Liver (tissue), 9 donors: Measurements from ENCODE around the gene CLEC4E. TPM values are rescaled to one million over a fixed set of nuclear protein-coding genes. Genes with fewer than 3 reads are reported as not detected.

Experiments used
- DNase-seq: peaks from one replicate; pipeline ENCODE4 v3.0.0-alpha.2; 2017; ENCODE audit warnings: low spot score
- H3K27ac ChIP-seq, 2 donors: one replicate each; pipeline ENCODE4 v1.7.0; 2013; ENCODE audit warnings: inconsistent platforms in 2 of 2, low read length in 2 of 2, control low read depth in 1 of 2, low read depth in 1 of 2, mild to moderate bottlenecking in 1 of 2
- H3K27me3 ChIP-seq, 4 donors: one replicate each; pipeline versions ENCODE4 v1.6.1 to v1.7.0; 2013; ENCODE audit warnings: low read length in 3 of 4, inconsistent platforms in 1 of 4, mild to moderate bottlenecking in 1 of 4, moderate library complexity in 1 of 4; ENCODE audit not compliant: control insufficient read depth in 4 of 4, insufficient read depth in 4 of 4
- H3K36me3 ChIP-seq, 4 donors: one replicate each; pipeline versions ENCODE4 v1.6.1 to v1.7.0; 2013; ENCODE audit warnings: low read length in 3 of 4, mild to moderate bottlenecking in 3 of 4, low read depth in 1 of 4, moderate library complexity in 1 of 4; ENCODE audit not compliant: control insufficient read depth in 4 of 4, insufficient read depth in 3 of 4
- H3K4me1 ChIP-seq, 4 donors: one replicate each; pipeline versions ENCODE4 v1.6.1 to v1.7.0; 2013; ENCODE audit warnings: low read length in 3 of 4, mild to moderate bottlenecking in 3 of 4, moderate library complexity in 1 of 4; ENCODE audit not compliant: control insufficient read depth in 4 of 4, insufficient read depth in 4 of 4
- H3K4me3 ChIP-seq, 3 donors: one replicate each; pipeline versions ENCODE4 v1.6.1 to v1.7.0; 2013; ENCODE audit warnings: low read length in 3 of 3, control low read depth in 1 of 3, low read depth in 1 of 3, mild to moderate bottlenecking in 1 of 3
- H3K9ac ChIP-seq, 2 donors: one replicate each; pipeline ENCODE4 v1.7.0; 2013; ENCODE audit warnings: low read length in 2 of 2, mild to moderate bottlenecking in 2 of 2, moderate library complexity in 2 of 2, control low read depth in 1 of 2, low read depth in 1 of 2
- H3K9me3 ChIP-seq, 4 donors: one replicate each; pipeline versions ENCODE4 v1.6.1 to v1.7.0; 2013; ENCODE audit warnings: low read length in 3 of 4; ENCODE audit not compliant: control insufficient read depth in 4 of 4
- CTCF ChIP-seq: fragments of 150-350 bp; IDR thresholded peaks from 2 replicates; pipeline ENCODE4 v1.5.1; 2017; ENCODE audit warnings: improper control_type of control experiment, low read depth, low read length; ENCODE audit not compliant: missing input control
- EGR1 ChIP-seq, 2 donors: IDR thresholded peaks; 2 replicates each; pipeline ENCODE4 v1.6.1; 2016 to 2018; ENCODE audit warnings: antibody characterized with exemption in 2 of 2, low read depth in 2 of 2
- FOXA2 ChIP-seq: IDR thresholded peaks from 2 replicates; pipeline ENCODE4 v1.6.1; 2016; ENCODE audit warnings: antibody characterized with exemption
- GABPA ChIP-seq, 2 donors: IDR thresholded peaks in 1 of 2; conservative IDR thresholded peaks in 1 of 2; 2 replicates each; pipeline ENCODE4 v1.6.1; 2016; ENCODE audit warnings: antibody characterized with exemption in 2 of 2, mild to moderate bottlenecking in 1 of 2, moderate library complexity in 1 of 2
- HNF4A ChIP-seq, 2 donors: conservative IDR thresholded peaks; 2 replicates each; pipeline ENCODE4 v1.6.1; 2016; ENCODE audit warnings: antibody characterized with exemption in 2 of 2, mild to moderate bottlenecking in 2 of 2
- HNF4G ChIP-seq: IDR thresholded peaks from 2 replicates; pipeline ENCODE4 v1.6.1; 2016; ENCODE audit warnings: antibody characterized with exemption
- JUND ChIP-seq, 2 donors: IDR thresholded peaks; 2 replicates each; pipeline ENCODE4 v1.6.1; 2016; ENCODE audit warnings: antibody characterized with exemption in 2 of 2
- MAX ChIP-seq: IDR thresholded peaks from 2 replicates; pipeline ENCODE4 v1.6.1; 2016; ENCODE audit warnings: antibody characterized with exemption
- NR2F2 ChIP-seq: IDR thresholded peaks from 2 replicates; pipeline ENCODE4 v1.6.1; 2016; ENCODE audit warnings: antibody characterized with exemption
- RAD21 ChIP-seq, 2 donors: IDR thresholded peaks; 2 replicates each; pipeline ENCODE4 v1.6.1; 2016; ENCODE audit warnings: antibody characterized with exemption in 2 of 2, mild to moderate bottlenecking in 2 of 2
- RXRA ChIP-seq, 2 donors: IDR thresholded peaks; 2 replicates each; pipeline ENCODE4 v1.6.1; 2017 to 2018; ENCODE audit warnings: antibody characterized with exemption in 2 of 2, mild to moderate bottlenecking in 1 of 2
- SP1 ChIP-seq: IDR thresholded peaks from 2 replicates; pipeline ENCODE4 v1.6.1; 2018; ENCODE audit warnings: antibody characterized with exemption, mild to moderate bottlenecking
- TAF1 ChIP-seq: conservative IDR thresholded peaks from 2 replicates; pipeline ENCODE4 v1.6.1; 2016; ENCODE audit warnings: antibody characterized with exemption, mild to moderate bottlenecking
- YY1 ChIP-seq: IDR thresholded peaks from 2 replicates; pipeline ENCODE4 v1.6.1; 2016; ENCODE audit warnings: antibody characterized with exemption, mild to moderate bottlenecking
- WGBS: extraction: QIAGEN DNeasy Blood & Tissue Kit; methylation state at CpG from one replicate; pipeline ENCODE4 v1.1.7; 2013; 5-methylcytosine and 5-hydroxymethylcytosine counted together
- polyA plus RNA-seq, 2 donors: library from polyadenylated mRNA; stranded (reverse) in 1 of 2; unstranded in 1 of 2; fragments of 200-250 nt in 1 of 2; fragments of >200 nt in 1 of 2; fragmentation: Nextera tagmentation in 1 of 2; extraction: Ambion mirVana in 1 of 2; gene quantifications; one replicate each; pipeline versions ENCODE4 v1.2.1 to v1.2.3, GENCODE V29; 2013 to 2015
- total RNA-seq, 2 donors: library from RNA; depleted of rRNA; stranded (reverse); fragments of >200 nt; gene quantifications; one replicate each; pipeline ENCODE4 v1.2.3, GENCODE V29; 2014
- TF ChIP-seq, protein P1 (sequence below): IDR thresholded peaks from 2 replicates; pipeline ENCODE4 v1.6.1; 2016; ENCODE audit warnings: antibody characterized with exemption
- TF ChIP-seq, protein P2 (sequence below): IDR thresholded peaks from 2 replicates; pipeline ENCODE4 v1.6.1; 2016; ENCODE audit warnings: antibody characterized with exemption, mild to moderate bottlenecking
- TF ChIP-seq, protein P3 (sequence below): IDR thresholded peaks from 2 replicates; pipeline ENCODE4 v1.6.1; 2016; ENCODE audit warnings: antibody characterized with exemption
- donor health status: healthy.
- donor health status: healthy.
- donor health status: healthy.
- donor health status: healthy.
- donor health status: healthy.

The CLEC4E gene
- total and polyA plus RNA-seq, 4 donors: 0.05 to 2.9 (median 1.7) TPM

GRCh38 chr12:8549381-8549780 is 8.7 kb upstream of the CLEC4E start:
- Histone ChIP-seq H3K4me1 (no peaks in the 10 kb centered on the region), H3K9me3 (no peaks in the 10 kb centered on the region), H3K27ac (no peak overlapping the region), H3K27me3 (no peaks in the 10 kb centered on the region), H3K4me3 (no peak overlapping the region), H3K36me3 (no peaks in the 10 kb centered on the region), H3K9ac (no peak overlapping the region)
- no peak for DNase-seq
- TF ChIP-seq FOXA2 (no peak), RXRA (IDR thresholded peaks at IDR 0.05) (no peak), HNF4A (conservative IDR thresholded peaks at IDR 0.05) (no peak), CTCF (no peak)
- TF ChIP-seq, protein P1, sequence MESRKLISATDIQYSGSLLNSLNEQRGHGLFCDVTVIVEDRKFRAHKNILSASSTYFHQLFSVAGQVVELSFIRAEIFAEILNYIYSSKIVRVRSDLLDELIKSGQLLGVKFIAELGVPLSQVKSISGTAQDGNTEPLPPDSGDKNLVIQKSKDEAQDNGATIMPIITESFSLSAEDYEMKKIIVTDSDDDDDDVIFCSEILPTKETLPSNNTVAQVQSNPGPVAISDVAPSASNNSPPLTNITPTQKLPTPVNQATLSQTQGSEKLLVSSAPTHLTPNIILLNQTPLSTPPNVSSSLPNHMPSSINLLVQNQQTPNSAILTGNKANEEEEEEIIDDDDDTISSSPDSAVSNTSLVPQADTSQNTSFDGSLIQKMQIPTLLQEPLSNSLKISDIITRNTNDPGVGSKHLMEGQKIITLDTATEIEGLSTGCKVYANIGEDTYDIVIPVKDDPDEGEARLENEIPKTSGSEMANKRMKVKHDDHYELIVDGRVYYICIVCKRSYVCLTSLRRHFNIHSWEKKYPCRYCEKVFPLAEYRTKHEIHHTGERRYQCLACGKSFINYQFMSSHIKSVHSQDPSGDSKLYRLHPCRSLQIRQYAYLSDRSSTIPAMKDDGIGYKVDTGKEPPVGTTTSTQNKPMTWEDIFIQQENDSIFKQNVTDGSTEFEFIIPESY: no peak
- TF ChIP-seq, protein P2, sequence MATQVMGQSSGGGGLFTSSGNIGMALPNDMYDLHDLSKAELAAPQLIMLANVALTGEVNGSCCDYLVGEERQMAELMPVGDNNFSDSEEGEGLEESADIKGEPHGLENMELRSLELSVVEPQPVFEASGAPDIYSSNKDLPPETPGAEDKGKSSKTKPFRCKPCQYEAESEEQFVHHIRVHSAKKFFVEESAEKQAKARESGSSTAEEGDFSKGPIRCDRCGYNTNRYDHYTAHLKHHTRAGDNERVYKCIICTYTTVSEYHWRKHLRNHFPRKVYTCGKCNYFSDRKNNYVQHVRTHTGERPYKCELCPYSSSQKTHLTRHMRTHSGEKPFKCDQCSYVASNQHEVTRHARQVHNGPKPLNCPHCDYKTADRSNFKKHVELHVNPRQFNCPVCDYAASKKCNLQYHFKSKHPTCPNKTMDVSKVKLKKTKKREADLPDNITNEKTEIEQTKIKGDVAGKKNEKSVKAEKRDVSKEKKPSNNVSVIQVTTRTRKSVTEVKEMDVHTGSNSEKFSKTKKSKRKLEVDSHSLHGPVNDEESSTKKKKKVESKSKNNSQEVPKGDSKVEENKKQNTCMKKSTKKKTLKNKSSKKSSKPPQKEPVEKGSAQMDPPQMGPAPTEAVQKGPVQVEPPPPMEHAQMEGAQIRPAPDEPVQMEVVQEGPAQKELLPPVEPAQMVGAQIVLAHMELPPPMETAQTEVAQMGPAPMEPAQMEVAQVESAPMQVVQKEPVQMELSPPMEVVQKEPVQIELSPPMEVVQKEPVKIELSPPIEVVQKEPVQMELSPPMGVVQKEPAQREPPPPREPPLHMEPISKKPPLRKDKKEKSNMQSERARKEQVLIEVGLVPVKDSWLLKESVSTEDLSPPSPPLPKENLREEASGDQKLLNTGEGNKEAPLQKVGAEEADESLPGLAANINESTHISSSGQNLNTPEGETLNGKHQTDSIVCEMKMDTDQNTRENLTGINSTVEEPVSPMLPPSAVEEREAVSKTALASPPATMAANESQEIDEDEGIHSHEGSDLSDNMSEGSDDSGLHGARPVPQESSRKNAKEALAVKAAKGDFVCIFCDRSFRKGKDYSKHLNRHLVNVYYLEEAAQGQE: no peak
- 74% methylated on average over 5 of the region's 5 CpGs for WGBS

- no peaks in the 10 kb centered on the region for H3K36me3 ChIP-seq
- no peak overlapping the region for H3K4me3 ChIP-seq
- no peaks in the 10 kb centered on the region for H3K4me1 ChIP-seq
- DNase-seq: no peak
- whole genome bisulfite sequencing: 89% methylated on average over 2 of the region's 2 CpGs
- no peak overlapping the region for H3K27ac ChIP-seq
- no peaks in the 10 kb centered on the region for H3K27me3 ChIP-seq
- no peak overlapping the region for H3K9ac ChIP-seq
- no peaks in the 10 kb centered on the region for H3K9me3 ChIP-seq
- no peak for TF ChIP-seq MAX
- TF ChIP-seq, protein P1: no peak
- no peak for TF ChIP-seq SP1
- no peak for TF ChIP-seq NR2F2
- no peak for TF ChIP-seq JUND (IDR thresholded peaks at IDR 0.05)
- no peak for TF ChIP-seq YY1
- no peak for TF ChIP-seq EGR1 (IDR thresholded peaks at IDR 0.05; ENCODE audit: low read depth in 2 of 2)
- TF ChIP-seq FOXA2: no peak
- no peak for TF ChIP-seq HNF4G
- TF ChIP-seq, protein P3, sequence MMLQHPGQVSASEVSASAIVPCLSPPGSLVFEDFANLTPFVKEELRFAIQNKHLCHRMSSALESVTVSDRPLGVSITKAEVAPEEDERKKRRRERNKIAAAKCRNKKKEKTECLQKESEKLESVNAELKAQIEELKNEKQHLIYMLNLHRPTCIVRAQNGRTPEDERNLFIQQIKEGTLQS: no peak
- no peak for TF ChIP-seq RAD21 (IDR thresholded peaks at IDR 0.05)
- no peak for TF ChIP-seq GABPA (IDR thresholded peaks at IDR 0.05 in 1 of 2, conservative IDR thresholded peaks at IDR 0.05 in 1 of 2)
- no peak for TF ChIP-seq TAF1
- TF ChIP-seq HNF4A (conservative IDR thresholded peaks at IDR 0.05): no peak
- TF ChIP-seq, protein P2: no peak
Observed at GRCh38 chr12:8548192-8548591, 7.5 kb upstream of the CLEC4E start.
